ENCODE results near the gene UBE2D3.

DNA sequence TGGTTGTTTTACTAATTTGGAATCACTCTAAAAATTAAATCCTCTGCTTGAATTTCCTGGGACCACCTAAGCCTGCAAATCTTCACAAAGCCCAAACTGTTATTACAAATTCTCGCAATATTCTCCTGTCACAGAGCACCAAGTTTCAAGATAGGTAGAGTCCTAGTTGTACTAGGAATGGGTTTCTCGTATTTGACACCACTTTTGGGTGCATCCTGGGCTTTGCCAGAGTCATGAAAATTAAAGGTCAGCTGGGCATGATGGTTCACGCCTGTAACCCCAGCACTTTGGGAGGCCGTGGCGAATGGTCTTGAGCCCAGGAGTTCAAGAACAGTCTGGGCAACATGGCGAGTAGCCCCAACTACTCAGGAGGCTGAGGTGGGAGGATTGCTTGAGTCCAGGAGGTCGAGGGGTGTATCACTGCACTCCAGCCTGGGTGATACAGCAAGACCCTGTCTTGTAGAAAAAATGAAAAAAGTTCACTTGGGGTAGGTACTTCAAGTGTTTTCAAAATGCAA, 36.0 kb downstream of the UBE2D3 start:
- TF ChIP-seq, protein P1, sequence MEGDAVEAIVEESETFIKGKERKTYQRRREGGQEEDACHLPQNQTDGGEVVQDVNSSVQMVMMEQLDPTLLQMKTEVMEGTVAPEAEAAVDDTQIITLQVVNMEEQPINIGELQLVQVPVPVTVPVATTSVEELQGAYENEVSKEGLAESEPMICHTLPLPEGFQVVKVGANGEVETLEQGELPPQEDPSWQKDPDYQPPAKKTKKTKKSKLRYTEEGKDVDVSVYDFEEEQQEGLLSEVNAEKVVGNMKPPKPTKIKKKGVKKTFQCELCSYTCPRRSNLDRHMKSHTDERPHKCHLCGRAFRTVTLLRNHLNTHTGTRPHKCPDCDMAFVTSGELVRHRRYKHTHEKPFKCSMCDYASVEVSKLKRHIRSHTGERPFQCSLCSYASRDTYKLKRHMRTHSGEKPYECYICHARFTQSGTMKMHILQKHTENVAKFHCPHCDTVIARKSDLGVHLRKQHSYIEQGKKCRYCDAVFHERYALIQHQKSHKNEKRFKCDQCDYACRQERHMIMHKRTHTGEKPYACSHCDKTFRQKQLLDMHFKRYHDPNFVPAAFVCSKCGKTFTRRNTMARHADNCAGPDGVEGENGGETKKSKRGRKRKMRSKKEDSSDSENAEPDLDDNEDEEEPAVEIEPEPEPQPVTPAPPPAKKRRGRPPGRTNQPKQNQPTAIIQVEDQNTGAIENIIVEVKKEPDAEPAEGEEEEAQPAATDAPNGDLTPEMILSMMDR (IDR thresholded peaks at IDR 0.05), result no peak
- TF ChIP-seq POLR2A (IDR thresholded peaks at IDR 0.05) (no peak), EP300 (IDR thresholded peaks at IDR 0.05) (no peak), POLR2AphosphoS5 (IDR thresholded peaks at IDR 0.05) (no peak)
